ENCODE results near the gene TNC. TPM values are rescaled to one million over a fixed set of nuclear protein-coding genes. Genes with fewer than 3 reads are reported as not detected.

The TNC gene
- total RNA-seq, 2 donors from 2014 or later: 1.6 to 4.2 TPM

- Histone ChIP-seq H3K4me3 (no peak overlapping the region), H3K27ac (no peak overlapping the region), H3K36me3 (replicated peaks in 1 of 2; ENCODE audit: insufficient read depth in 1 of 2, low read depth in 2 of 2) (no peaks in the 10 kb centered on the region), H3K9me3 (no peaks in the 10 kb centered on the region), H3K27me3 (no peaks in the 10 kb centered on the region), H3K4me1 (no peaks in the 10 kb centered on the region)
- no peak for DNase-seq
- intact Hi-C loops (cut with DNase I): no loop called here
- no peak for TF ChIP-seq POLR2A (IDR thresholded peaks at IDR 0.05)
- no peak for TF ChIP-seq CTCF (IDR thresholded peaks at IDR 0.05)
- no peak for ATAC-seq
- 63 to 64% methylated on average over 6 of the region's 6 CpGs for WGBS, 2 donors
Measured at GRCh38 chr9:115142517-115143270, 24.7 kb upstream of the TNC start.

GRCh38 chr9:115142090-115142489 is 24.1 kb upstream of the TNC start:
- Histone ChIP-seq H3K36me3 (replicated peaks in 1 of 2; ENCODE audit: insufficient read depth in 1 of 2, low read depth in 2 of 2) (no peaks in the 10 kb centered on the region), H3K4me1 (no peaks in the 10 kb centered on the region), H3K9me3 (no peaks in the 10 kb centered on the region), H3K4me3 (no peak overlapping the region), H3K27ac (no peak overlapping the region), H3K27me3 (no peaks in the 10 kb centered on the region)
- TF ChIP-seq CTCF (IDR thresholded peaks at IDR 0.05) (no peak), POLR2A (IDR thresholded peaks at IDR 0.05) (no peak)
- DNase-seq: no peak
- intact Hi-C loops (cut with DNase I): no loop called here
- ATAC-seq: no peak

- H3K4me1 ChIP-seq: no peaks in the 10 kb centered on the region
- H3K9me3 ChIP-seq: no peaks in the 10 kb centered on the region
- ATAC-seq (no peak), DNase-seq (no peak)
- no peak for TF ChIP-seq CTCF (IDR thresholded peaks at IDR 0.05)
- TF ChIP-seq POLR2A (IDR thresholded peaks at IDR 0.05): no peak
- 55 to 61% methylated on average over 3 of the region's 3 CpGs for WGBS, 2 donors
- H3K27ac ChIP-seq: no peak overlapping the region
- no peaks in the 10 kb centered on the region for H3K27me3 ChIP-seq
- H3K36me3 ChIP-seq (replicated peaks in 1 of 2; ENCODE audit: insufficient read depth in 1 of 2, low read depth in 2 of 2): no peaks in the 10 kb centered on the region
- H3K4me3 ChIP-seq: no peak overlapping the region
- intact Hi-C loops (cut with DNase I): no loop called here
Measured at GRCh38 chr9:115141612-115142011, 23.7 kb upstream of the TNC start.

- Histone ChIP-seq H3K9me3 (no peaks in the 10 kb centered on the region), H3K27me3 (no peaks in the 10 kb centered on the region), H3K4me1 (no peaks in the 10 kb centered on the region), H3K36me3 (replicated peaks in 1 of 2; ENCODE audit: insufficient read depth in 1 of 2, low read depth in 2 of 2) (no peaks in the 10 kb centered on the region), H3K4me3 (no peak overlapping the region), H3K27ac (no peak overlapping the region)
- intact Hi-C loops (cut with DNase I): no loop called here
- 51% methylated on average over 2 of the region's 2 CpGs for WGBS, 2 donors
- DNase-seq: no peak
- TF ChIP-seq POLR2A (IDR thresholded peaks at IDR 0.05) (no peak), CTCF (IDR thresholded peaks at IDR 0.05) (no peak)
- no peak for ATAC-seq
Measured at GRCh38 chr9:115138151-115138550, 20.2 kb upstream of the TNC start.

- ATAC-seq (no peak), DNase-seq (no peak)
- no peaks in the 10 kb centered on the region for H3K36me3 ChIP-seq (replicated peaks in 1 of 2; ENCODE audit: insufficient read depth in 1 of 2, low read depth in 2 of 2)
- TF ChIP-seq CTCF (IDR thresholded peaks at IDR 0.05) (no peak), POLR2A (IDR thresholded peaks at IDR 0.05) (no peak)
- 35 to 53% methylated on average over 2 of the region's 2 CpGs for WGBS, 2 donors
- H3K27ac ChIP-seq: no peak overlapping the region
- intact Hi-C loops (cut with DNase I): no loop called here
- no peaks in the 10 kb centered on the region for H3K4me1 ChIP-seq
- no peaks in the 10 kb centered on the region for H3K27me3 ChIP-seq
- H3K4me3 ChIP-seq: no peak overlapping the region
- H3K9me3 ChIP-seq: no peaks in the 10 kb centered on the region
Measured at GRCh38 chr9:115137526-115137925, 19.6 kb upstream of the TNC start.
